ENCODE results near the gene JDP2.
"Not testable (repeated sequence)": the region's sequence is repeated elsewhere in the genome, so short reads cannot be mapped to it uniquely, and the experiment has no call there.

JDP2 gene

GRCh38 chr14:75457648-75458165 is 29.9 kb downstream of the JDP2 start:
- DNase-seq, result no peak

DNA sequence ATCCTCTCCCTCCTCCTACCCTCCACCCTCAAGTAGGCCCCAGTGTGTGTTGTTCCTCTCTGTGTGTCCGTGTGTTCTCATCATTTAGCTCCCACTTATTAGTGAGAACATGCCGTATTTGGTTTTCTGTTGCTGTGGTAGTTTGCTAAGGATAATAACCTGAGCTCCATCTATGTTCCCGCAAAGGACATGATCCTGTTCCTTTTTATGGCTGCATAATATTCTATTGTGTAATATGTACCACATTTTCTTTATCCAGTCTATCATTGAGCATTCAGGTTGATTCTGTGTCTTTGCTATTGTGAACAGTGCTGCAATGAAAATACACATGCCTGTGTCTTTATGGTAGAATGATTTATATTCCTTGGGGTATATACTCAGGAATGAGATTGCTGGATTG is 30.5 kb downstream of the JDP2 start:
- DNase-seq, result no peak

GRCh38 chr14:75459099-75459741 is 31.4 kb downstream of the JDP2 start:
- no peak for DNase-seq

DNA sequence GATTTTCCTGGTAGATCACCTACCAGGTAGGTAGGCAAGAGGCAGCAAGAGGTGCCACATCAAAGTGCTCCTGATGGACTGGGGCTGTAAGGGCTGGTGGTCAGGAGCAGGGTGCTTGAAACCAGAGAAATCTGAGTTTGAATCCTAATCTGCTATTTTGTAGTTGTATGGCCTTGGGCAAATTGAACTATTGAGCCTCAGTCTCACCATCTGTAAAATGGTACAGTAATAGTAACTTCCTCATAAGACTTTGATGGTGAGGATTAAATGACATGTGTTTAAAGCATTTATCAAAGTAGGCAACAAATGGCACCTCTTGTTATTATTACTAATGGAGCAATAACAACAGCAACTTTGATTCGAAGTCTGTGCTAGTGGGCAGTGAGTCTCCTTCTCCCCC is 32.0 kb downstream of the JDP2 start:
- no peak for DNase-seq

DNA sequence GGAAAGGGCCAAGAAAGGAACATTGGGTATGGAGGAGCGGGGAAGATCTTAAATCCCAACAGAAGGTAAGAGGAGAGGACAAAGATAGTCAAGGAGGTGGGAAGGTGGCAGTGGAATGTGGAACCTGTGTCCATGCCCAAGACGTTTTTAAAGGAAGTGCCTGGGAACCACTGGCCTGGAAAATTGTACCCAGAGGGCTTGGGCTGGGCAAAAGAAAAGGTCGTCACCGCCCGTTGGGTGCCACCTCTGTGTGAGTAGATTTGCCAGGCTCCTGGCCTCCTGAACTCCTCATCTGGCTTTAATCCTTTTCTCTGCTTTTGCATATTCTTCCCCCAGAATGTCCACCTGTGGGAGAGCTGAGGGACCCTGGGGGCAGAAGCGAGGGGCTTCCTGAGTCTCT is 32.6 kb downstream of the JDP2 start:
- DNase-seq, result no peak

DNA sequence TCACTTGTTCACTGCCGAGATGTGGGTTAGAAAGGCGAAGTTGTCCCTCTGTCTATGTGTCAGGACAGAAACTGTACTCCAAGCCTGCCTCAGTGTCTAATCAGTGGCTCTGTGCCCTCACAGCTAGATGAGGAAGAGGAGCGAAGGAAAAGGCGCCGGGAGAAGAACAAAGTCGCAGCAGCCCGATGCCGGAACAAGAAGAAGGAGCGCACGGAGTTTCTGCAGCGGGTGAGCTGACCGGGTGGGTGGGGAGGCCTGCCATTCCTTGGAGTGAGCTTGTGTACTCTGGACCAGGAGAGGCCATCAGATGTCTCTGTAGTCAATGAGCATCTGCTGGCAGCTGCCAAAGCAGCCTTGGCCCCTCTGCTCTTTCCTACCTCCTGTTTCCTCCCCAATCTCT is 33.5 kb downstream of the JDP2 start:
- no peak for DNase-seq

GRCh38 chr14:75461755-75462349 is 34.0 kb downstream of the JDP2 start:
- DNase-seq, result no peak

GRCh38 chr14:75464626-75465025 is 36.8 kb downstream of the JDP2 start:
- DNase-seq, result no peak

DNA sequence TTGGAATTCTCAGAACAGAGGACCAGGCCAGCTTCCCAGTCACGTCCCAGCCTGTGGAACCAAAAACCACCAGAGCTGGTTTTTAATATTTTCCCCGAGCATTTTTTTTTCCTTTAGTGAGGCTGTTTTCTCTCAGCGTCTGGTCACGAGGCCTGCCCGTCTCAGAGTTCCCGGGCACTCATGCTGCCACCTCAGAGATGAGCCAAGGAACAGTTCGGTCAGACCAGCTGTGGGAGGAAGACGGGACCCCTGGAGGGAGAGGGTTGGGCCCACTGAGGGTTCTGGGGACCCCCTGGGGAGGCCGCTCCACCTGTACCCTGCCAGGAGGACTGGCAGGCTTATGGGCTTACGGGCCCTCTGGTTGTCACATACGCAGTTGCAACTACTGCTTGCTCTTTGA is 39.9 kb downstream of the JDP2 start:
- DNase-seq, result no peak

DNA sequence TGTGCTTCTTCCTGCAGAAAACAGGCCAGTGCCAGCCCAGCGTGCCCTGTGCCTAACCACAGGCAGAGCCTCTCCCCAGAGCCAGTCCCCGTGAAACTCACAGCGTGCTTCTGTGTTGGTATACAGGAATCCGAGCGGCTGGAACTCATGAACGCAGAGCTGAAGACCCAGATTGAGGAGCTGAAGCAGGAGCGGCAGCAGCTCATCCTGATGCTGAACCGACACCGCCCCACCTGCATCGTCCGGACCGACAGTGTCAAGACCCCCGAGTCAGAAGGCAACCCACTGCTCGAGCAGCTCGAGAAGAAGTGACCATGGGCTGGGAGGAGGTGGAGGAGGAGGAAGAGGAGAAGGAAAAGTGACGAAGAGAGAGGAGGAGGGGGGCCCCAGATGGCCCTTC is 41.3 kb downstream of the JDP2 start:
- no peak for DNase-seq

DNA sequence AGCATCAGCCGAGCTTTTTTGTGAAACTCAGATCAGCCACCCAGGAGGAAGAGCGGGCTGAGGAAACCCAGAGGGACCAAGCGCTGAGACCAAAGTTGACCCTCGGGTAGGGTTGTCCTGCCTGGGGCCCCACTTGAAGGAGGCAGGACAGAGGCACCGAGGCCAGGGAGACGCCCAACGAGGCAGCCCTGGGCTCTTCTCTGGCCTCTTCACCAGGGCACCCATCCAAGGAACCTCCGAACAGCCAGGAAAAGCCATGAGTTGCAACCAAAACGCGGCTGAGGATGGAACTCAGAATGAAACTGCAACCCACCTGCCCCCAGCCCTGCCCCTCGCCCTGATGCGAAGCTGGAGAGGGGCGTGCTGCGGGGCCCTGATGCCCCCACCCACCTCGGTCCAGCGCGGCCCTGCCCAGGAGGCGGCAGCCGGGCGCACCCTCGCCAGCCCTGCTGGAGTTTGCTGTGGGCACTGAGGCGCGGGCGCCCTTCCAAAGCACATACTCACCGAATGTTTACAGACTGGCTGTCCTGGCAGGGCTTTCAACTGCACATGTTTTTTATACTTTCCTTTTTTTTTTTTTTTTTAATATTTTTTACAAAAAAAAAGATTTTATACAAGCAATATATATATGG is 41.9 kb downstream of the JDP2 start:
- DNase-seq, result no peak

DNA sequence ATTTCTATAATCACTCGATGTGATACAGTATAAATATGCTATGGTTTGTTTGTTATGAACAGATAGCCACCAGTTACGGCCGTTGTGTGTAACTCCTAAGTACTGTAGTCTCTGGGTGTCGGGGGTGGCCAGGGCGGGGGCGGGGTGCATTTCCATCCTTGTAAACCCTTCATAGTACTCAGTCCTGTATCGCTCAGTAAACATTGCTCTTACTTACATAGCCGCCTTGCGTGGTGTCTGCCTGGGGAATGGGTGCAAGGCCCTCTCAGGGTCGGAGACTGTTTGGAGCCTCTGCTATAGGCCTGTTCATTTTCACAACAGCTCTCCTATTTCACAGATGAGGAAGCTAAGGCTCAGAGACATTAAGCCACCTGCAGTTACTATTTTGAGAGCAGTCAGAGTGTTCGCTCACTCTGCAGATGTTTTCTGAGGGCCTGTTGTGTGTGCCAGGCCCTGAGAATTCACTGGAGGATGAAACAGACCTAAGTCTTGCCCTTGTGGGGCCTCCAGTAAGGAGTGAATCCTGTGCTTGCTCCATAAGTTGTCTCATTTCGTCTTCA is 42.5 kb downstream of the JDP2 start:
- no peak for DNase-seq

DNA sequence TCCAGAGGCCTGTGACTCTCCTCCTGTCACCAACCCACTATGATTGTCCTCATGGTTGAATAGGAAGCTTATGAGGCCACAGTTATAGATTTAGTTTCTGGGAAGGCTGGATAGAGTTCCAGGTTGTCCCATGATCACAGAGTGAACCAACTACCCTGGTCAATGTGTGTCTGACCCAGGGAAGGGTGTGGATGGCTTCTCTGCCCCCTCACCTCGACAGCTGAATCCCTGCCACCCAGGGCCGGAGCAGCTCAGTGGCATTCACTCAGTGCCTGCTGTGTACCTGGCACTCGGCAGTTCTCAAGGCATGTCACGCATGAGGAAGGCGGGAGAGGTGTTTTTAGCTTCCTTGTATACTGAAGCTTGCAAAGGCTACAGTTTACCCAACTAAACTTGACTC is 43.2 kb downstream of the JDP2 start:
- DNase-seq, result no peak

DNA sequence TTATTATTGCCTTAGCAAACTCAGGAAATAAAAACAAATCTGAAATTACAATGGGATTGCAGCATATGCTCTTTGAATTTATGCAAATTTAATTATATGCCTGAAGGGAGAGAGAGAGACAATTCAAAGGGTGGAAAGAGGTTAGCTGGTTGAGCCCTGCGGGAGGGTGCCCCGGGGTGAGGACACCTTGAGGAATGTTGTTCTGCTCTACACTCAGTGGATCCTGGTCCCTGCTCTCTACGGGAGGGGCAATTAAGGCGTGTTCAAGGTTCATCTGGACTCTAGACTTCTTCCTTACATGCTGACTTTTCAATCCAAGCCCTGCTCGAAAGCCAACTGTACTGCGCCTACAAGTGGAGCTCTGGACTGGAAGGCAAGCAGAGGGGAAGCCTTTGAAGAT is 46.3 kb downstream of the JDP2 start:
- DNase-seq, result not testable (repeated sequence)

GRCh38 chr14:75476274-75476995 is 48.6 kb downstream of the JDP2 start:
- no peak for DNase-seq

DNA sequence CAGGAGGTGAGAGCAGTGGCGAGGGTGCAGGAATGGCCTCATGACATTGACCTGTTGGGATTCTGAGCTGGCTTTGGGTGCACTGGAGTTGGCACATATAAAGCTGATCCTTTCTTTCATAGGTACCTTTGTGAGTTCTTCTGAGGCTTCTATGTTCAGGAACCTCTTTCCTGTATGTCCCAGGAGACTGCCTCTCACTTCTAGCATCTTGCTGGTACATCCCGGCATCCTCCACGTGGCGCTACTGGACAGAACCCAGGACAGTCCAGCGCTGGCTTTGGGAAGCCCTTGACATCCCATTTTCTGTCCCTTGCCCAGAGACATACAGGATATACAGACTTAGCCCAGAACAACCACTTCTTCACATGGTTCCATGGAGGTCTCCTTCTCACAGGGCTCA is 50.1 kb downstream of the JDP2 start:
- no peak for DNase-seq

- DNase-seq, result no peak
Measured at GRCh38 chr14:75479770-75480600, 52.2 kb downstream of the JDP2 start.

- DNase-seq, result no peak
Measured at GRCh38 chr14:75482366-75482765, 54.5 kb downstream of the JDP2 start.

- DNase-seq, result no peak
Measured at GRCh38 chr14:75484711-75485429, 57.0 kb downstream of the JDP2 start.

GRCh38 chr14:75486318-75486717 is 58.5 kb downstream of the JDP2 start:
- DNase-seq, result no peak

DNA sequence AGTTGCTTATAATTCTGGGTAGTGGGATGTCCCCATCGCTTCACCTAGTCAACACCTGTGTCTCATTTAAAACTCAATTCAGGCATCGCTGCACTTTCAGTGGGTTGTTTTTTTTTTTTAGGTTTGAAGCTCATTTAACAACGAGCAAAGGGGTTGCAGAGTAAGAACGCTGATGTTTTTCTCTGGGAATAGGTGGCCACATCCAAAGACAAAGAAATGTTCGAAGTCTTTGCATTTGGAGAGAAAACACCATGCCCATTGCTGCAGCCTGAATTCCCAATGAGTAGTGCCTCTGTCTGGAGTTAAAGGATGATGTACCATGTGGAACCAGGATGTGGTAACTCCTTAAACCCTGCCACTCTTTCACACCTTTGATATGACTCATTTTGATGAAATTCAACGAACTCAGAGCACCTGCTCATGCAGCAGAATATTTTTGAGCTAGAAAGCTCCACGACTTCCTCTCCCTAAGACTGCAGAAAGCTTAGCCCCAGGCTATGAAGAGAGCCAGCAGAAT is 59.4 kb downstream of the JDP2 start:
- DNase-seq, result no peak

DNA sequence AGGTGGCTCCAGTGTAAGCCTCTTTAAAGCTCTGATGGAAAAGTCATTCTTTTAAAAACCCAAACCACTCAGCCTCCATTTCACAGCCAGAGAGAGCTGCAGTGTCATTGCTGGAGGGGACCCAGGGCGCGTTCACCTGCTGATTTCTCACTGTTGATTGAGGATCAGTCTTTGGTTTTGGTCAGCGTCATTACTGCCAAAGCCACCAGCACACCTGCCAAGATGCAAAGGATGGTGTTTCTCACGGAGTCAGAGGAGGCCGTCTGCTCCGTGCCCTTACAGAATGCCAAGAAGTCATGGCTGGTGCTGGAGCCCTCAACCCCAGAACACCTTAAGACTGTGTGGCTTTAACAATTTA is 61.6 kb downstream of the JDP2 start:
- no peak for DNase-seq
